ENCODE measurements around the gene GRM5.

GRCh38 chr11:88655656-88656055 lies 410.1 kb downstream of the GRM5 start:
- no peak for TF ChIP-seq CTCF (conservative IDR thresholded peaks at IDR 0.05)
- TF ChIP-seq EZH2 (IDR thresholded peaks at IDR 0.05; ENCODE audit: low read depth): no peak

Data from PC-9 (cell line).